C4-2B (cell line): ENCODE measurements around the gene SEC23IP.

Experiments used
- ZFX ChIP-seq: fragments of 450-650 bp; IDR thresholded peaks from 2 replicates; pipeline ENCODE4 v1.6.1; 2017
- TF ChIP-seq, protein P1 (sequence below): fragments of 450-650 bp; conservative IDR thresholded peaks from 2 replicates; pipeline ENCODE4 v1.5.1; 2017; ENCODE audit warnings: mild to moderate bottlenecking

DNA sequence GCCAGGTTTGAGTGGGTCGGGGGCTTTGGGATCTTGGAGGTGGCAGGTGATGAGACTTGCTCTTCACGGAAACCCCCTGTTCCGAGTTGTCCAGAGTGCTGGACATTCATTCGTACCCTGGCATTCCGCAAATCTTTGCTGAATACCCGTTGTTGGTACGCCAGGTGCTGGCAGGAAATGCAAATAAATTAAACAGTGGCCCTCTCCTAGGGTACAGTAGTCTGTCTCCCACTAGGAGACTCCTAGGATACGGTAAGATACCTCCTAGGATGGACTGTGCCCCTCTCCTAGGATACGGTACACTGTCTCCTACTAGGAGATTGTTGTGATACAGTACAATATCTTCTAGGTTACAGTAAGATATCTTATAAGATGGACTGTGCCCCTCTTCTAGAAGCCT is 544 bp downstream of the SEC23IP start:
- TF ChIP-seq, protein P1, sequence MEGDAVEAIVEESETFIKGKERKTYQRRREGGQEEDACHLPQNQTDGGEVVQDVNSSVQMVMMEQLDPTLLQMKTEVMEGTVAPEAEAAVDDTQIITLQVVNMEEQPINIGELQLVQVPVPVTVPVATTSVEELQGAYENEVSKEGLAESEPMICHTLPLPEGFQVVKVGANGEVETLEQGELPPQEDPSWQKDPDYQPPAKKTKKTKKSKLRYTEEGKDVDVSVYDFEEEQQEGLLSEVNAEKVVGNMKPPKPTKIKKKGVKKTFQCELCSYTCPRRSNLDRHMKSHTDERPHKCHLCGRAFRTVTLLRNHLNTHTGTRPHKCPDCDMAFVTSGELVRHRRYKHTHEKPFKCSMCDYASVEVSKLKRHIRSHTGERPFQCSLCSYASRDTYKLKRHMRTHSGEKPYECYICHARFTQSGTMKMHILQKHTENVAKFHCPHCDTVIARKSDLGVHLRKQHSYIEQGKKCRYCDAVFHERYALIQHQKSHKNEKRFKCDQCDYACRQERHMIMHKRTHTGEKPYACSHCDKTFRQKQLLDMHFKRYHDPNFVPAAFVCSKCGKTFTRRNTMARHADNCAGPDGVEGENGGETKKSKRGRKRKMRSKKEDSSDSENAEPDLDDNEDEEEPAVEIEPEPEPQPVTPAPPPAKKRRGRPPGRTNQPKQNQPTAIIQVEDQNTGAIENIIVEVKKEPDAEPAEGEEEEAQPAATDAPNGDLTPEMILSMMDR = no peak
- no peak for TF ChIP-seq ZFX
